NCI-H2107 (cell line): Measurements from ENCODE around the gene PDIK1L.

Experiments
- DNase-seq: peaks from one replicate; lab custom pipeline; 2025; lab: John Stamatoyannopoulos, UW

PDIK1L gene

DNA sequence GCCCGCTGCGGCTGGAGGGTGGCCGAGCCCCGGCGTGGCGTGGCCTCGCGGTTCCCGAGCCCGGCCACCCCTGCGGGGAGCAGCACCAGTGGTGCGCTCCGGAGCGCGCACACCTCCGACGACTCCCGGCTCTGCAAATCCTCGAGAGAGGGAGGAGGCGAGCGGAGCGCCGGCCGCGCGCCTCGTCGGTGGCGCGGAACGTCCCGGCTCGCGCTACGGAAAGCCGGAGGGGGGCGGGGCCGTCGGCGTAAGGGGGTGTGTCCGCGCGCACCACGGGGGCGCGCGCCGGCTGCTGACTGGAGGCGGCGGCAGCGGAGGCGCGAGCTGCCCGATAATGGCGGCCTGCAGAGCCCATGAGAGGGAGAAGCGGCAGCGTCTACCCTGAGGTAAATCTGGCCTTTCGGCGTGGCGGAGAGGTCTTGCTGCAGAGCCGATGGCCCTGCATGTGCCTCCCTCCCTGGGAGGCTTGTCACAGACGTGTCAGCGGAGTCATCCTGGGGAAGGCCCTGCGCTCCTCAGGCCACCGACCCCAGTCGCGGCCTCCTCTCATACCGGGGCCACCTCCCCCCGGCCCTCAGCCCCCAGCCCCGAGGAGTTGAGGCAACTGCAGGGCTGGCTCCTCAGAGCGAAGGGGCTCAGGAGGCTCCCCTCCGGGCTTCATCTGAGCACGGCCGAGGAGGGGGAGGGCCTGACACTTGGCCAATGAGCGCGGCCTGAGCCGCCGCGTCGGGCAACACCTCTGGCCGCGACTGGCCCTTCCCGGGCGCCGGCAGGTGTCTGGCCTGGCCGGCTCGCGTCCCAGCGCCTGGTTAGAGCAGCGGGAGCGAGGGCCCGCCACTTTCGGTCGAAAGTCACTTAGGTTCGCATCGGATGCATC lies at the start of gene PDIK1L:
Gene PDIK1L, plus strand, starts transcription at position 295 of the 877 bp plus-strand sequence. CDS start 2,485 bp downstream, outside the sequence.
- peak; percentile 95 for DNase-seq

DNA sequence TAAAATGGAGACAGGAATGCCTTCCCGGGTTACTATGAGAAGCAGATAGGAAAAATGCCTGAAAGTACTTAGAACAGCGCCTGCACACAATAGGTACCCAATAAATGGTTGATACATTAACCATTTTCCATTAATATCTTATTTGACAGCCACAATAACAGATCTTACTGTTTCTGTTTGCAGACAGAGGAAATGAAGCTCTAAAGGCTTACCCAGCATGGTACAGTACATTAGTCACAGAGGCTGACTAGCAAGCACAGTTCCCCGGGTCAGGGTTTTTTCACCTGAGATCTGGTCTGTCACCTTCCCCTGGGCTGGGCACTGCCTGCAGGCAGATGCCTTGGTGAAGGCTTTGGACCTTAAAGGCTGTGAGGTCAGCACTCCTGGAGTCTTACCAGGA lies 47.1 kb upstream of the PDIK1L start:
- DNase-seq, result no peak

DNA sequence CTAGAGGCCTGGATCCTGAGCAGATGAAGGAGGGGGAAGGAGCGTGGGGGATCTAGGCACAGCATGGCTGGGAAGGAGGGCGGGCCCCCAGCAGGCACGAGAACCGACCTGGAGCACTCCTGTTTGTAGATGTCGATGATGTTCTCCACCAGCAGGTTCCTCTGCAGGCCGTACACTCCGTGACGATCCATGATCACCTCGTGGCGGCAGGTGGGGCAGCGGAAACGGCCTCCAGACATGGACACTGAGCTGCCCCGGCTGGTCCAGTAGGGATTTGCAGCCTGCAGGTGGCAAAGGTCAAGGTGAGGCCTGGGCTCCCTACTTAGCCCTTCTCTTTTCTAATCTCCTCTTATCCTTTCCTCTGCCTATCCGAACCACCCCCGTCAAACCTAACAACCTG lies 45.5 kb upstream of the PDIK1L start:
- no peak for DNase-seq

DNA sequence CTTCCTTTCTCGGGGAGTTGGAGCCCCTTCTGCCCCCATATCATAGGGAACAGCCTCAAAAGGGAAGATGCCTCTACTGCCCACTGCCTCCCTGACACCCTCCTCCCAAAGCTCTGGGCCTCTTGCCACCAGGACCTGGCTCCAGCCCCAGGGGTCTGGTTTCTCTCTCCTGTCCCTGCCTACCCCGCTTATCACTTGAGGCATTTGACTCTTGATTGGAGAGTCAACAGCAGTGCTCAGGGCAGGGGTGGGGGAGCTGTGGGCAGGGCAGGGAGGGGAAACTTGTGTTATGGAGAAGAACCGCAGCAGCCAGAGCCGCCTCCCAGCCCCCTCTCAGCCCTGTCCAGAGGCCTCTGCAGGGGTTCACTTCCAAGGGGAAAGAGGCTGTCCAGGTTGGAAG lies 44.8 kb upstream of the PDIK1L start:
- DNase-seq, result no peak

DNA sequence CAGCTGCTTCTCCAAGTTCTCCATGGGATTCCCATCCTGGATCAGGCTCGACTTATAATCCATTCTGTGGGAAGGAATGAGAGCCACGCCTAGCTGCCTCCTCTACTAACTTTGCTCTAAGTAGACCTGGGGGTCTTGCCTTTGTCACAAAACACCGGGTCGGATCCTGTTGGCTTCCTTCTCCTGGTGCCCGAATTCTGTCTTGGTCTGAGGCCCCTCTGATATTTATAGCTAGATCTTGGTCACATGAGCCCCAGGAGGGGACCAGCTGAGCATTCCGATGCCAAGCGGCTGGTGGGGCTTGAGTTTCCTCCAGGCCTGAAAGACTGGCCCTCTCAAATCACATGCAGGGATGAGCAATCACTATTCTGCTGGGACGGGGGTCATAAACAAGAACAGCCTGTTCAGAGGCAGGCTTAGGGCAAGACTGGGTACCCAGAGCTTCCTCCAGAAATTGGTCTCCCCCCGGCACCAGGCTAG lies 44.2 kb upstream of the PDIK1L start, which contains the start of gene TRIM63:
Gene TRIM63, minus strand, starts transcription at position 199 of the 480 bp plus-strand sequence. Its CDS starts 136 bp downstream, at position 63.
- DNase-seq, result no peak

DNA sequence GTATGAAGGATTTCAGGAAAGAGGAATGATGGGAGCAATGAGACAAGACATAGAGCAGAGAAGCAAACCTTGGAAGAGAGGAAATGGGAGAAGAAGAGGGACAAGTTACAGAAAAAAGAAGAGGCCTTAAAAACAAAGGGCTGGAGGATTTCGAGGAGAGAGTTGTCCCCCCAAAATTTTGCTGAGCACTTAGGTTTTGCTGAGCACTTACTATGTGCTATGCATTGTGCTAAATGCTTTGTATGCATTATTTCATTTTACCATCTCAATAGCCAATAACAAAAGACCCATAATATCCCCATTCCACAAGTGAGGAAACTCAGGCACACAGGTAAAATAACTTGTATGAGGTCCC lies 41.7 kb upstream of the PDIK1L start:
- DNase-seq, result no peak

DNA sequence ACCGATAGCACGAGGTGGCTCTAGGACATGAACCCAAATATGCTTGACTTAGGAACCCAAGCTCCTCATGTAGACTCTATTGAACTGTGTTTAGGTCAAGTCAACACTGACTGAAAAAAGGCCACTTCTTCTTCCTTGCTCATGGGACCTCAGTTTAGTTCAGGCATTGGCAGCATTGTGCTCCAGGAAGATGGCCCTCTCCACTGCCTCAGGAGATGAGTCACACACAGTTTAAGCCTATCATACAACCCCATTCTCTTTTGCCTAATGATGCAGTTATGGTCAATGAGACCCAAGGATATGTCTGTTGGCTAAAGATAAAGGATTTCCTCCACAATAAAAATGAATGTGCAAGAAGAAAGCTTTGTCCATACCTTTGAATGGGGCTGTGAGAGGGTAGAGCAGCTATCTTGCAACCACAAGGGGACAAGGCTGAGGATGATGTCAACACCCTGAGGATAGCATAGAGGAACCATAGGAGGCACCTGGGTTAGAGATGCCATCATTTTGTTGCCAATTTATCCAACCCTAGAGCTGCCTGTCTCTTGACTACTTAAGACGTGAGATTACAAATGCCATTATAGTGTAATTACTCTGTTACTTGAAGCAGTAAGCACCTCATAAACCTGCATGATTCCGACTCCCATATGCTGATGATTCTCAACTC lies 41.2 kb upstream of the PDIK1L start:
- DNase-seq, result no peak

DNA sequence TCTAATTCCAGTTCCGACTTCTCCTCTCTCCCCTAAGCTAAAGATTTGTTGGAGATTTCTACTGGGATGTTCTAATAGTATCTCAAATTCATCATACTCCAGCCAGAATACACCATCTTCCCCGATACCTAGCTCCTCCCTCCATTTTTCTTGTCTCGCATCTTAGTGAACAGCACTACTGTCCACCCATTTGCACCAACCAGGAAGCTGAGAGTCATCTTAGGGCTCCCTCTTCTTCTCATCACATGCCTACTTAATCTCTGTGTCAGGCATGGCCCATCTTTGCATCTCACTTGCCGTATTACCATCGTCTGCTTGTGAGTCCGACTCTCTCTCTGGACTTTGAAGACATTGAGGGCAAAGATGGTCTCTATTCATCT lies 40.7 kb upstream of the PDIK1L start:
- DNase-seq, result no peak

DNA sequence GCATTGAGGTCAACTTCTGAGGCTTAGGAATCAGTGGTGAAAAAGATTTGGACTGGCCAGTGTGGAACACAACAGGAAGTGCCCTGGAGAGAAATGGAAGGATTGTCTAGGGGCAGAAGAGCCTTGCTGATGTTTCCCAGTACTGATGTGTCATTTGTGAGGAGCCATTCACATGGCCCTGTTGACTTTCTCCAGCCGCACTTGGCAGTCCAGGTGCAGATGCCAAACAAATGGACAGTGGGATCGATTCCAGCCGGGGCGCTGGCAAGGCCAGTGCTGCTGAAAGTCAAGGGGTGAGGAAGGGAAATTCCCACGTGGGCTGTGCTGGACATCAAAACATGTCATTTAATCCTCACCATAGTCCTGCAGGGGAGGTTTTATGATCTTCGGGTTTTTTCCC lies 39.3 kb upstream of the PDIK1L start:
- no peak for DNase-seq

DNA sequence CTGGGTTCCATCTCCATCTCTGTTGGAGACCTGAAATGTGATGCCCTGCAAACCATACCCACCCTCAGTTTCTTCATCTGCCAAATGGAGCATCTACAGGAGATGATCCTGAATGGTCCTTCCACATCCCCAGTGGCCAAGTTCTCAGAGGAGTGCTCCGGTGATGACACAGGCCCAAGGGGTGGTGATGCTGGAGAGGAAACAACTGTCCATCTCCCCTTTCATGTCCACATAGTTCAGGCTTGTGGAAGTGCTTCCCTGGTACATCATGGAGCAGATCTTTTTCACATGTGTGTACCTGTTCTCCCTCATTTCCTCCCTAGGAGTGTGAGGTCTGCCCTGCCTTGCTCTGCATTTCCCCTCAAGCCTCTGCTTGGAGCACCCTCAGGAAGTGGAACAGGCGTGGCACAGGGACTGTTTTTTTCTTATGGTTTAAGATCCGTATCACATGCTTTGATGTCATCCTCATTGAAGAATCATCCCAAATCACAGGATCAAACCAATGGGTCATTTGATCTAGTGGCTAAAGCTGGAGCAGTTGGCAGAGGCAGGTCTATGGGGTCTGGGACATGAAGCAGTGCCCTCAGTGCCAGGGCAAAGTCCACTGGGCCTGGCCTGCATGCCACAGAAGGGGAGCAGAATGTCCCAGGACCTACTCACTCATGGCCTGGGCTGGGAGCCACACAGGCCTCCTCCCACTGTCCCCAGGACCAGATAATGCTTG lies 36.0 kb upstream of the PDIK1L start:
- no peak for DNase-seq

DNA sequence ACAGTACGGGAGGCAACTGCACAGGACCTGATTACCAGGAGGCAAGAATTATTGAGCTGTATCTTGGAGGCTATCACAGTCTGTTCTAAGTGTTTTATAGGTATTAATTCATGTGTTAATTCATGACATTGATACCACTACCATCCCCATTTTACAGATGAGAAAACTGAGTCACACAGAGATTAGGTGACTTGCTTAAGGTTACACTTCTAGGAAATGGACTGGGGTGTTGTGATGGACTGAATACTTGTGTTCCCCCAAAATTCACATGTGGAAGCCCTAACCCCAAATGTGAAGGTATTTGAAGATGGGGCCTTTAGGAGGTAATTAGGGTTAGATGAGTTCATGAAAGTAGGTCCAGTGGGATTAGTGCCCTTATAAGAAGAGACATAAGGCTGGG lies 34.1 kb upstream of the PDIK1L start:
- no peak for DNase-seq

DNA sequence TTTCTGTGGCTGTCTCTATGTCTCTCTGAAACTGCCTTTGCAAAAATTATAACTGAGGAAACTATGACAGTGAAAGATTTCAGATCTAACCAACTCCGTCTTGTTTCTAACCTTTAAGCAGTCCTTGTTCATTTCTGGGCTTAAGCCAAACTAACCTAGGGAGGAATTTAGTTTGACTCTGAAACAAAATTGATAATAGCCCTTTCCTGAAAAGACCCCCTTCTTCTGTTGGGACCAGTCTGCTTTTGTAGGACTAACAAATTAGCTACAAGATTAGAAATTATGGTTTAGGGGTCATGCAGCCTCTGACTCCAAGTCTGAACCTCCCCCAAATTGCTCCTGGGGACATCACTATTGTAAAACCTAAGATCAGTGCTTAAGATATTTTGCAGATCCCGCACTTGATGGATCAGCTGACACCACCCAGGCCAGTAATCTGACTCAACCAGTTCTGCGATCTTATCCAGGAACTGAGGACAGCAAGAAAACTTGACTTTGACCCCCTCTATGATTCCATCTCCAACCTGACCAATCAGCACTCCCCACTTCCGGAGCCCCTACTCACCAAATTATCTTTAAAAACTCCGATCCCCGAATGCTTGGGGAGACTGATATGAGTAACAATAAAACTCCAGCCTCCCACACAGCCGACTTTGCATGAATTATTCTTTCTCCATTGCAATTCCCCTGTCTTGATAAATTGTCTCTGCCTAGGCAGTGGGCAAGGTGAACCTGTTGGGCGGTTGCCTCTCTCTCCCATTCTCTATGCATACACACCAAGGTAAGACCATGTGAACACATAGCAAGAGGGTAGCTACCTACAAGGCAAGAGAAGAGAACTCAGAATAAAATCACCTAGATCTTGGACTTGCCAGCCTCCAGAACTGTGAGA lies 33.1 kb upstream of the PDIK1L start:
- DNase-seq, result no peak

DNA sequence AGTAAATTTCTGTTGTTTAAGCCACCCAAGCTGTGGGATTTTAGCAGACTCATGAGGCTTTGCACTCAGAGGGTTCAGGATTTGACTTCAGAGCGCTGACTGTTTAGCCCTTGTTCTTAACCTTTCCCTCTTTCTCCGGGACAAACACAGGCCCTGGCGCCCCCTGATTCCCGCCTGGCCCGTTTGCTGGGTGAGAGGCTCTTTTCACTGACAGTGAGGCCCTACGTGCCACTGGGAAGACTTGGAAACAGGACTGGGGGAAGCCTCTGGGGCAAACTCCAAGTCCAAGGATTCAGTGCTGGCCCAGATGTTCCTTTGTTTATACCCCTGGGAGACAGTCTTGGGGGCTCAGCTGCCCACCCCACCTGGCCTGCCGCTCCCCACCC lies 32.5 kb upstream of the PDIK1L start:
- DNase-seq, result no peak

DNA sequence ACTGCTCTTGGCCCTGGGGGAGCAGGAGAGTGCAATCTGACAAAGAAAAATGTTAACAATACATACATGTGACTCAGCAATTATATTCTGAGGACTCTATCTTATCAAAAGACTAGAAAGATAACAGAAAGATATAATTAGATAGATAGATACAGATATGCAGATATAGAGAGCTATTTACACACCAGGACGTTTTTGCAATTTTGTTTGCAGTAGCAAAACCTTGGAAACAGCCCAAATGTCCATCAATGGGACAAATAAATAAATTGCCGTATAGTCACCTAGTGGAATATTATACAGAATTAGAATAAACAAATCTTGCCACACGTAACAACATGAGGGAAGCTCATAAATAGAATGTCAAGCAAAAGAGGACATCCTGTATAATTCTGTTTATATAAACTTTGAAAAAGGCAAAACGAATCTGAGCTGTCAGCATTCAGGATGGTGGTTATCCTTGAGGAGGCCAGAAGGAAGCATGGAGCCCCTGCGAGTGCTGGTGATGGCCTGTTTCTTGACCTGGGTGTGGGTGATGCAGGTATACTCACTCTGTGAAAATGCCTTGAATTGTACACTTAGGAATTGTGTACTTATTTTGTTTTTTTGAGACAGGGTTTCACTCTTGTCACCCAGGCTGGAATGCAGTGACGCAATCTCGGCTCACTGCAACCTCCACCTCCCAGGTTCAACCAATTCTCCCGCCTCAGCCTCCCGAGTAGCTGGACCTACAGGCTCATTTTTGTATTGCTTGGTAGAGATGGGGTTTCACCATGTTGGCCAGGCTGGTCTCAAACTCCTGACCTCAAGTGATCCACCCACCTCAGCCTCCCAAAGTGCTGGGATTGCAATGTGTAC lies 31.4 kb upstream of the PDIK1L start:
- no peak for DNase-seq

DNA sequence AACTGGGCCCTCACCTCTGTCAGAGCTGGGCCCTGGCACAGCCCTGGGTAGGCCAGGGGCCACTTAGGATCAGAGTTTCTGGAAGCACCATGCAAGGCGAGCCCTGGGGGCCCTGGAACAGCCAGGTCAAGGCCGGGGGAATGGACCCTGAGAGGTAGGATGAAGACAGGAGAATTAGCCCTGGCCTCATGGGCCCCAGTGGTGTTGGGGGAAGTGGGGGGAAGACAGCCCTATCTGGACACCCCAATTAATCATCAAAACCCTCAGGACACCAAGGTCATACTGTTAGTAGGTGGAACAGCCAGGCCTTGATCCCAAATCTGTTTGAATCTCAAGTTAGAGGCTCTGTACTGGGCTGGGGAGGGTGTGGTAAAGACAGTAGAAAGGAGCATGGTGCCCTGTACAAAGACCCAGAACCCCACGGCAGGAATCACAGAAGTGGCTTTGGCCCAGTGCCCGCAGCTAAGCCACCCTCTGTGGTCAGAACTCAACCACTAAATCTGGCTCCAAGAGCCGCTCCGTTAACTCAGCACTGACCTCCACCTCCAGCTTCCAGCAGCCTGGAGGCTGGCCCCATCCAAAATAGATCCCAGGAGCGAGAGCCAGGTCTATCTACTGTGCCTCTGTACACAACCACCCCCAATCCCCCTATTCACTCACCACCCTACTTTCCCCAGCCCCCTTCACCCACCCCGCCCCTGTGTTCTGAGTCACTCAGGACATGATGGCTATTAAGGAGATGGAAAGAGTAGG lies 30.2 kb upstream of the PDIK1L start:
- DNase-seq, result no peak

DNA sequence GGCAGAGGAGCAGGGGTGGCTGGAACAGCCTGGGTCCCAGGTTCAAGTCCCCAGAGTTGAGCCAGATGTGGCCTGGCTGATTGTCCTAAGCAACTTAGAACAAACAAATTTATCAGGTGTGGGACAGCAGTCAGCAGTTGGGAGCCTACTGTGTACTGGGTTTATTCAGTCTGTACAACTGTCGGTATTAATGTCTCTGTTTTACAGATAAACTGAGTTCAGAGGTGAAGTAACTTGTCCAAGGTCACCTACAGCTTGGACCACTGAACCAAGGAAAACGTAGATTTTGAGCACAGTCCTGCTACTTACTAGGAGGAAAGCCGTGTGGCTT lies 29.6 kb upstream of the PDIK1L start:
- no peak for DNase-seq

DNA sequence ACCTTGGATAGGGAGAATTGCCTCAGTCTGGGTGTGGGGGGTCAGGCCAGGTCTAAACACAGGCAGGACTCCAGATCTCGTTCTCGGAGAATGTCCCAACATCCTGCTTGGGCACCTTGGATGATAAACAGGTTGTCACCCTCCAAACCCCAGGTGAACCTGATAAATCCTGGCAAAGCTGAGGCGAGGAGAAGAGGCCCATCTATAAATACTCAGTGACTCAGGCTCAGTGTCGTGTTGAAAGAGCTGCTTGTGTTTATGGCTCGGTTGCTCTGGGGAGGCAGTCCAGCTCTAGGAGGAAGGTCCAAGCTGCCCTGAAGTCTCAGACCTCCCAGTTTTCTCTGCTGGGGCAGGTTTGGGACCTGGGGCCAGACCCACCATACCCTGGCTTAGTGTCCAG lies 28.4 kb upstream of the PDIK1L start:
- no peak for DNase-seq

DNA sequence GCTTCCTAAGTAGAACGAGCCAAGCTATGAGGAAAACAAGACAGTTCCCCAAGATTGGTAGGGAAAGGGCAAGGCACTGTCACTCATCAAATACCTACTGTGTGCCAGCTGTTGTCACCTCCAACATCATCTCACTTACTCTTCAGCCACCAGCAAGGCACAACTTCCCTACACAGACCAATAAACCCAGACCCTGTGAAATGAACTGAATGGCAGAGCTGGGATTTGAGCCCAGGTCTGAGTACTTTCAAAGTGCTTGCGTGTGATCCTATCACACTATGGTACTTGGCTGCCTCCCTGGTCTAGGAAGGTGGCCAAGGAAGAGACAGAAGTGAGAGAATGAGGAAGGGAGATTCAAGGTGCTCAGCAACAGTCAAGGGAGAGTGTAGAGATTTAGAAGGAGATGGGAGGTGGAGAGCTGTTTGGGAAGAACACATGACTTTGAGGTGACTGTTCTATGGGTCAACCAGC lies 27.5 kb upstream of the PDIK1L start:
- no peak for DNase-seq

DNA sequence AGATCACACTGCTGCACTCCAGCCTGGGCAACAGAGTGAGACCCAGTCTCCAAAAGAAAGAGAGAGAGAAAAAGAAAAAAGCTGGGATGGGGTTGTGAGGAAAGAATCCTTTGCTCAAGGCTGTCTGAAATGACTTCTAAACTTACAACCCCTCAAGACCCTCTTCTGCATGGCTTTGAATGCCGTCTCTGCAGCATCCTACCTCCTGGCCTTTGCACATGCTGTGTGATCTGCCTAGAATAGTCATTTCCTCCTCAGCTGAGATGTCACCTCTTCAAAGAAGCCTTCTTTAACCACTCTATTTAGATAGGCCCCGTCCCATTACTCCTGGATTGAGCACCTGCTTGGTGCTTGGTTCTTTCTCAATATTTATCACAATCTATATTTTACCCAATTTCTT lies 26.8 kb upstream of the PDIK1L start:
- no peak for DNase-seq

DNA sequence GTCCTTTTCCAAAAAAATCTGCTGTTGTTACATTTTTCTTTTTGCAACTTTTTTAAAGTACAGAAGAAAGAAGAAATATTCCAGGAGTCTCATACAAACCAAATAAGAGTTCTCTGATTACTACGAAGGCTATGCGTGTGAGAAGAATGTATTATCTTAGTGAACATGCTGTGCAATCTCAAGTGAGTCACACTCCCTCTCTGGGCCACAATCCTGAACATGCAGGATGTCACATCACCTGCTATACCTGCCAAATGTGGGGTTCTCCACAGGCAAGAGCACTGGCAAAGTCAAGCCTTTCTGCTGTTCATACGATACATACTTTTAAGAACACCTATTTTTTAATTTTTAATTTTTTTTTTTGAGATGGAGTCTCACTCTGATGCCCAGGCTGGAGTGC lies 22.5 kb upstream of the PDIK1L start:
- no peak for DNase-seq
